ENCODE measurements around the gene SORCS2.

DNA sequence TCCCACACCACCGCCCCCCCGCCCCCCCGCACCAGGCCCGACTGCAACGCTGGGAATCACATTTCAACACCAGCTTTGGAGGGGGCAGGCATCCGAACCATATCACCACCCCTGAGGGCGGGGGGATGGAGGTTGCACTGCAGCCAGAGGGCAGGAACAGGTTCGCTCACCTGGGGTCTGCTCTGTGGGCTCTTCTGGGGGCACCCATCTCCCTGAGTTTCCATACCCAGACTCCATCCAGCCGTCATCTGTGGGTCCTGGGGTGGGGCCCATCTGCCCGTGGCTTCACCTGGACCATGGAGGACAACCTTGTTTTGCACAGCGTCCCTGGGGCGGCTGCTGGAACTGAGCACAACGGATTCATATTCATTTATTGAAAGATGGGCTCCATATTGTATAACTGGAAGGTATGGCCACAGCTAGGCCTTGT is 235.5 kb downstream of the SORCS2 start:
- TF ChIP-seq ZNF384 (IDR thresholded peaks at IDR 0.05) (no peak), NFRKB (IDR thresholded peaks at IDR 0.05) (no peak), FOXK2 (IDR thresholded peaks at IDR 0.05) (no peak), ARNT (IDR thresholded peaks at IDR 0.05) (no peak), SUZ12 (IDR thresholded peaks at IDR 0.05) (no peak)
